Neural cell (in vitro differentiated cells): ENCODE measurements around the gene ZNF43. TPM values are rescaled to one million over a fixed set of nuclear protein-coding genes. Genes with fewer than 3 reads are reported as not detected.
A peak's percentile ranks its signal among the peaks of the same experiment; 100 is the strongest.
"Not testable (repeated sequence)": the region's sequence is repeated elsewhere in the genome, so short reads cannot be mapped to it uniquely, and the experiment has no call there.

Source experiments
- H2AFZ ChIP-seq: fragments of 200-600, 300-800 bp; sonication (generic), shearing (Covaris generic); 2 replicates; pipeline ENCODE4 v1.6.0; 2014; ENCODE audit warnings: low read depth, mild to moderate bottlenecking, antibody characterized with exemption, low read length, moderate library complexity
- H3F3A ChIP-seq: fragments of 200-600 bp; shearing (Covaris generic); 2 replicates; pipeline ENCODE4 v1.6.1; 2016; ENCODE audit warnings: mild to moderate bottlenecking, moderate library complexity, mixed read lengths, antibody characterized with exemption, low read length; ENCODE audit not compliant: insufficient read depth, poor library complexity, severe bottlenecking
- H3K27ac ChIP-seq: fragments of 200-600, 300-800 bp; sonication (generic), shearing (Covaris generic); 2 replicates; pipeline ENCODE4 v1.5.1; 2014; ENCODE audit warnings: mild to moderate bottlenecking, low read length, moderate library complexity
- H3K27me3 ChIP-seq: fragments of 300-800, 200-600 bp; sonication (generic), shearing (Covaris generic); 2 replicates; pipeline ENCODE4 v1.6.0; 2014; ENCODE audit warnings: mild to moderate bottlenecking, low read depth, low read length, moderate library complexity; ENCODE audit not compliant: insufficient read depth
- H3K36me3 ChIP-seq: fragments of 300-800, 200-600 bp; sonication (generic), shearing (Covaris generic); 2 replicates; pipeline ENCODE4 v1.5.1; 2014; ENCODE audit warnings: mild to moderate bottlenecking, antibody characterized with exemption, low read length, moderate library complexity; ENCODE audit not compliant: insufficient read depth
- H3K4me2 ChIP-seq: fragments of 300-800, 200-600 bp; sonication (generic), shearing (Covaris generic); 2 replicates; pipeline ENCODE4 v1.6.0; 2014; ENCODE audit warnings: mild to moderate bottlenecking, low read length
- H3K4me3 ChIP-seq: fragments of 300-800, 200-600 bp; sonication (generic), shearing (Covaris generic); 2 replicates; pipeline ENCODE4 v1.5.1; 2014; ENCODE audit warnings: mild to moderate bottlenecking, low read length, moderate library complexity
- H3K79me2 ChIP-seq: fragments of 200-600 bp; shearing (Covaris generic); replicated peaks from 2 replicates; pipeline ENCODE4 v1.6.0; 2014; ENCODE audit warnings: mild to moderate bottlenecking, low read length, moderate library complexity; ENCODE audit not compliant: insufficient read depth
- H3K9ac ChIP-seq: fragments of 300-800, 200-600 bp; sonication (generic), shearing (Covaris generic); 2 replicates; pipeline ENCODE4 v1.6.1; 2016; ENCODE audit warnings: mild to moderate bottlenecking, low read length, mixed read lengths
- H3K9me2 ChIP-seq: fragments of 200-600 bp; shearing (Covaris generic); 2 replicates; pipeline ENCODE4 v1.6.1; 2016; ENCODE audit warnings: mild to moderate bottlenecking, low read length, mixed read lengths; ENCODE audit not compliant: insufficient read depth
- H3K9me3 ChIP-seq: fragments of 200-600, 300-800 bp; sonication (generic), shearing (Covaris generic); 2 replicates; pipeline ENCODE4 v1.6.1; 2016; ENCODE audit warnings: mild to moderate bottlenecking, mixed run types, low read length, moderate library complexity, mixed read lengths
- H4K20me1 ChIP-seq: fragments of 200-600 bp; shearing (Covaris generic); 2 replicates; pipeline ENCODE4 v1.6.1; 2016; ENCODE audit warnings: mild to moderate bottlenecking, mixed run types; ENCODE audit not compliant: insufficient read depth
- CTCF ChIP-seq: fragments of 450-650 bp; IDR thresholded peaks from 2 replicates; pipeline ENCODE4 v1.5.1; 2014; ENCODE audit warnings: antibody characterized with exemption, mild to moderate bottlenecking, moderate library complexity; ENCODE audit not compliant: poor library complexity, severe bottlenecking
- EP300 ChIP-seq: fragments of 450-650 bp; conservative IDR thresholded peaks from 2 replicates; pipeline ENCODE4 v1.6.1; 2014; ENCODE audit warnings: antibody characterized with exemption, mild to moderate bottlenecking, moderate library complexity; ENCODE audit not compliant: poor library complexity, severe bottlenecking
- EZH2 ChIP-seq: fragments of 200-600, 300-800 bp; shearing (Covaris generic), sonication (generic); IDR thresholded peaks from 2 replicates; pipeline ENCODE4 v1.6.1; 2014; ENCODE audit warnings: antibody characterized with exemption, low read length, borderline replicate concordance, mild to moderate bottlenecking; ENCODE audit not compliant: insufficient read depth, poor library complexity, severe bottlenecking
- MXI1 ChIP-seq: fragments of 450-650 bp; conservative IDR thresholded peaks from 2 replicates; pipeline ENCODE4 v1.6.1; 2014; ENCODE audit warnings: antibody characterized with exemption, mild to moderate bottlenecking; ENCODE audit not compliant: poor library complexity, severe bottlenecking
- POLR2AphosphoS5 ChIP-seq: IDR thresholded peaks from 2 replicates; pipeline ENCODE4 v1.6.1; 2012
- RAD21 ChIP-seq: fragments of 450-650 bp; conservative IDR thresholded peaks from 2 replicates; pipeline ENCODE4 v1.6.1; 2014; ENCODE audit warnings: antibody characterized with exemption, mild to moderate bottlenecking, moderate library complexity
- REST ChIP-seq: IDR thresholded peaks from 2 replicates; pipeline ENCODE4 v1.6.1; 2012; ENCODE audit warnings: borderline replicate concordance
- SMC3 ChIP-seq: fragments of 450-650 bp; conservative IDR thresholded peaks from 2 replicates; pipeline ENCODE4 v1.6.1; 2014; ENCODE audit warnings: antibody characterized with exemption, mild to moderate bottlenecking, moderate library complexity; ENCODE audit not compliant: poor library complexity
- TAF1 ChIP-seq: IDR thresholded peaks from 2 replicates; pipeline ENCODE4 v1.6.1; 2012; ENCODE audit warnings: low read depth
- polyA plus RNA-seq: library from polyadenylated mRNA; depleted of rRNA; stranded (reverse); fragments of >200 nt; gene quantifications from 2 replicates; pipeline ENCODE4 v1.2.3, GENCODE V29; 2014

Gene ZNF43
- polyA plus RNA-seq, 1 donor from 2014 or later = 18.1 TPM

DNA sequence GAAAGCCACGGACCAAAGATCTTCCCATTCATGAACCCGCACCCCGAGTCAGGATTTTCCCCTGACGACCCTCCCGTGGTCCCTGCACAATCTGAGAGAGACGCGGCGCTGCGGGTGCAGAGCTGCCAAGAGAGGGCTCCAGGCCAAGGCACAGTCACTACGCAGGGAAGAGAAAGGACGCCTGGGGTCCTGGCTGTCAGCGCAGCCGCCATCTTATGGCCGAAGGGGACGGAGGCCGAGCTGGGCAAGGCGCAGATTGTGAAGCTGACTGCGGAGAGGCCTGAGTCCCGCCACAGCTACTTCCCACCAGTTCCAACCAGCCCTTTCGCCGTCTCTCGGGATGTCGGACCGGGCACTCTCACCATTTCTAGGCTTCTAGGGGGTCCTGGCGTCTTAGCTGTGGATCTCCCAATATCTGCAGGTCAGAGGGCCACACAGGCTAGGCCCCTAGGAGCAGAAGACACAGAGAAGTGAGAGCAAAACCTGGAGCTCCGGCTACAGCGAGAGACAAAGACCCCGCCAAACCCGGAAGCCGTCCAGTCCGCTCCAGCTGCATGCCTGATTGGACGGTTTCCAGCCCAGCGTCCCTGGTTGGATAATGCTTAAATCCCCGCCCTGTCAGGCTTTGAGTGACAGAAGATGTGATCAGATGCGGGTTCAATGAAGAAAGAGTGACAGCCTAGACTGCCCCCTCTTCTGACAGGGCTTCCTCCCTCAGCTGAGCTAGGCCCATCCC, 68.7 kb downstream of the ZNF43 start, which contains the start of gene ZNF100:
Gene ZNF100, minus strand, starts transcription at position 515 of the 736 bp plus-strand sequence. Its CDS starts 150 bp downstream, at position 365.
- peaks cover 5% of the 10 kb centered on the region for H3K36me3 ChIP-seq
- peak within 1 kb of the TSS; percentile 98 for H3K4me3 ChIP-seq
- peak within 1 kb of the TSS; percentile 90 for H2AFZ ChIP-seq
- H3K27me3 ChIP-seq = no peaks in the 10 kb centered on the region
- H3K9me2 ChIP-seq = no peaks in the 10 kb centered on the region
- H3K9me3 ChIP-seq = no peaks in the 10 kb centered on the region
- peaks cover 21% of the 10 kb centered on the region for H3K79me2 ChIP-seq
- H3K27ac ChIP-seq = peak within 1 kb of the TSS; percentile 84
- H4K20me1 ChIP-seq = no peaks in the 10 kb centered on the region
- peak within 1 kb of the TSS; percentile 42 for H3K4me2 ChIP-seq
- peak; percentile 89 for TF ChIP-seq EP300
- peak; percentile 49 for TF ChIP-seq SMC3
- peak; percentile 26 for TF ChIP-seq CTCF
- no peak for TF ChIP-seq TAF1
- peak; percentile 75 for TF ChIP-seq POLR2AphosphoS5
- TF ChIP-seq REST = peak; percentile 62
- TF ChIP-seq MXI1 = peak; percentile 95
- TF ChIP-seq RAD21 = no peak
- no peak for TF ChIP-seq EZH2
- H3F3A ChIP-seq = no peaks in the 10 kb centered on the region
- peak within 1 kb of the TSS; percentile 84 for H3K9ac ChIP-seq

DNA sequence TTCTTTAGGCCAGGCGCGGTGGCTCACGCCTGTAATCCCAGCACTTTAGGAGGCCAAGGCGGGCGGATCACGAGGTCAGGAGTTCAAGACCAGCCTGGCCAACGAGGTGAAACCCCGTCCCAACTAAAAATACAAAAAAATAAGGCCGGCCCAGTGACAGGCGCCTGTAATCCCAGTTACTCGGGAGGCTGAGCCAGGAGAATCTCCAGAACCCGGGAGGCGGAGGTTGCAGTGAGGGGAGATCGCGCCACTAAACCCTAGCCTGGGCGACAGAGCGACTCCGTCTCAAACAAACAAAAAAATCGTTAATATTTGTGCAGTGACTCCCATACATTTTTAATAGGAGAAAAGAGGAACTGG, 69.3 kb downstream of the ZNF43 start:
- H3K36me3 ChIP-seq, H3F3A ChIP-seq, H3K9me2 ChIP-seq, H3K27me3 ChIP-seq, H3K9me3 ChIP-seq, H4K20me1 ChIP-seq: not testable (repeated sequence)
- H3K9ac ChIP-seq = peak overlapping the region; percentile 84
- H3K4me3 ChIP-seq = peak overlapping the region; percentile 98
- H3K4me2 ChIP-seq = peak overlapping the region; percentile 42
- peak overlapping the region; percentile 90 for H2AFZ ChIP-seq
- peaks cover 21% of the 10 kb centered on the region for H3K79me2 ChIP-seq
- peak overlapping the region; percentile 84 for H3K27ac ChIP-seq
